Naive thymus-derived CD4-positive, alpha-beta T cell (primary cell): ENCODE data around the gene FDXR. TPM values are rescaled to one million over a fixed set of nuclear protein-coding genes. Genes with fewer than 3 reads are reported as not detected.

ENCODE experiments used
- ATAC-seq: fragments of 150-1000 bp; cut with Tn5 transposase; 2 replicates; pipeline ENCODE4 v1.10.0; 2021; ENCODE audit warnings: mild to moderate bottlenecking, moderate library complexity
- CTCF ChIA-PET: fragments of 350-600 bp; sonication (Branson Sonifier 250); formaldehyde crosslinking; loops from one replicate; lab custom pipeline; 2021; ENCODE audit warnings: antibody characterized with exemption; lab: Charles Lee
- POLR2A ChIA-PET: fragments of 350-600 bp; sonication (Branson Sonifier 250); formaldehyde crosslinking; loops from one replicate; lab custom pipeline; 2021; ENCODE audit warnings: antibody characterized with exemption, inconsistent platforms; lab: Charles Lee
- DNase-seq, 9 donors: peaks; one replicate each; pipeline versions ENCODE4 v3.0.0 to v3.0.0-alpha.2; 2020 to 2022; ENCODE audit warnings: mixed read lengths in 1 of 9
- H3K27ac ChIP-seq: one replicate; pipeline ENCODE4 v1.7.0; 2013; ENCODE audit warnings: mild to moderate bottlenecking, low read depth, low read length, moderate library complexity
- H3K27me3 ChIP-seq, 2 donors: one replicate each; pipeline ENCODE4 v1.7.0; 2013; ENCODE audit warnings: low read length in 2 of 2, mild to moderate bottlenecking in 2 of 2, moderate library complexity in 2 of 2; ENCODE audit not compliant: control insufficient read depth in 2 of 2, insufficient read depth in 2 of 2
- H3K36me3 ChIP-seq, 3 experiments: 1 replicate in 2 of 3; 2 replicates in 1 of 3; pipeline ENCODE4 v1.7.0; 2013; ENCODE audit warnings: low read length in 3 of 3, mild to moderate bottlenecking in 3 of 3, moderate library complexity in 1 of 3; ENCODE audit not compliant: insufficient read depth in 3 of 3, control insufficient read depth in 2 of 3
- H3K4me1 ChIP-seq, 2 donors: one replicate each; pipeline ENCODE4 v1.7.0; 2013; ENCODE audit warnings: low read length in 2 of 2, mild to moderate bottlenecking in 2 of 2, moderate library complexity in 1 of 2; ENCODE audit not compliant: control insufficient read depth in 2 of 2, insufficient read depth in 2 of 2
- H3K4me3 ChIP-seq: 2 replicates; pipeline ENCODE4 v1.7.0; 2013; ENCODE audit warnings: mild to moderate bottlenecking, low read length
- H3K9me3 ChIP-seq, 3 experiments: 1 replicate in 2 of 3; 2 replicates in 1 of 3; pipeline ENCODE4 v1.7.0; 2013; ENCODE audit warnings: low read length in 3 of 3; ENCODE audit not compliant: control insufficient read depth in 2 of 3
- H3K27ac Mint-ChIP-seq, 9 donors: one replicate each; pipeline ENCODE4 v1.8.0; 2020 to 2022; ENCODE audit warnings: mixed read lengths in 9 of 9, mild to moderate bottlenecking in 8 of 9, moderate library complexity in 5 of 9, inconsistent platforms in 2 of 9
- H3K27me3 Mint-ChIP-seq, 5 donors: one replicate each; pipeline ENCODE4 v1.8.0; 2021 to 2022; ENCODE audit warnings: mixed read lengths in 5 of 5, mild to moderate bottlenecking in 1 of 5
- H3K36me3 Mint-ChIP-seq, 5 donors: one replicate each; pipeline ENCODE4 v1.8.0; 2020 to 2022; ENCODE audit warnings: mixed read lengths in 5 of 5, mild to moderate bottlenecking in 3 of 5, inconsistent platforms in 1 of 5
- H3K4me1 Mint-ChIP-seq, 7 donors: one replicate each; pipeline ENCODE4 v1.8.0; 2020 to 2022; ENCODE audit warnings: mixed read lengths in 7 of 7, mild to moderate bottlenecking in 3 of 7, inconsistent platforms in 1 of 7
- H3K4me3 Mint-ChIP-seq, 10 donors: one replicate each; pipeline ENCODE4 v1.8.0; 2020 to 2022; ENCODE audit warnings: mild to moderate bottlenecking in 10 of 10, mixed read lengths in 10 of 10, moderate library complexity in 6 of 10, inconsistent platforms in 2 of 10
- H3K9me3 Mint-ChIP-seq, 11 donors: one replicate each; pipeline ENCODE4 v1.8.0; 2020 to 2022; ENCODE audit warnings: mixed read lengths in 11 of 11, mild to moderate bottlenecking in 4 of 11, inconsistent platforms in 1 of 11, moderate library complexity in 1 of 11
- intact Hi-C, 2 donors: fragments of 100-400 bp; cut with micrococcal nuclease; formaldehyde crosslinking; loops; one replicate each; pipeline ENCODE4 v1.15.1; 2023
- polyA plus RNA-seq, 2 donors: library from polyadenylated mRNA; unstranded; fragments of 300-500 nt; fragmentation: Illumina TruSeq; gene quantifications; one replicate each; pipeline ENCODE4 v1.2.3, GENCODE V29; 2021
- total RNA-seq, 6 experiments: library from RNA in 5 of 6; stranded (reverse) in 5 of 6; gene quantifications; 1 replicate in 5 of 6; 2 replicates in 1 of 6; pipeline ENCODE4 v1.2.3 and lab custom pipeline; 2021 to 2026

The FDXR gene
- total and polyA plus RNA-seq, 7 experiments from 2014 or later, result 4.7 to 39.5 (median 9.4) TPM

- Histone ChIP-seq H3K27ac (no peak overlapping the region), H3K36me3 (no peaks in the 10 kb centered on the region), H3K27me3 (peaks cover 8 to 17% of the 10 kb centered on the region in 2 donors), H3K4me3 (no peak overlapping the region), H3K4me1 (peaks cover 12 to 20% of the 10 kb centered on the region in 2 donors), H3K9me3 (no peaks in the 10 kb centered on the region)
- no peak overlapping the region for H3K4me3 Mint-ChIP-seq
- DNase-seq (no peak), ATAC-seq (no peak)
- POLR2A ChIA-PET, result no interaction called here
- no peaks in the 10 kb centered on the region for H3K9me3 Mint-ChIP-seq
- no peaks in the 10 kb centered on the region for H3K36me3 Mint-ChIP-seq
- intact Hi-C loops, result no loop called here
- CTCF ChIA-PET, result interaction anchor here (0.7 to 3.4 kb wide), 4 partner anchors 21 to 104 kb away, joined by 3 to 14 read pairs (median 4); no protein-coding TSS in a partner anchor
- H3K27ac Mint-ChIP-seq, result no peak overlapping the region
- peaks cover 7 to 25% (median 19%) of the 10 kb centered on the region in 7 donors for H3K4me1 Mint-ChIP-seq
- peaks cover 40 to 85% (median 65%) of the 10 kb centered on the region in 5 donors for H3K27me3 Mint-ChIP-seq
Measured at GRCh38 chr17:74857191-74857590, 15.6 kb downstream of the FDXR start.

GRCh38 chr17:74856112-74856511 lies 16.7 kb downstream of the FDXR start:
- Mint-ChIP-seq H3K27me3 (peaks cover 42 to 79% (median 62%) of the 10 kb centered on the region in 5 donors), H3K27ac (no peak overlapping the region), H3K4me3 (no peak overlapping the region), H3K4me1 (peaks cover 7 to 21% (median 16%) of the 10 kb centered on the region in 7 donors), H3K9me3 (no peaks in the 10 kb centered on the region), H3K36me3 (no peaks in the 10 kb centered on the region)
- ATAC-seq (no peak), DNase-seq (no peak)
- H3K9me3 ChIP-seq, result no peaks in the 10 kb centered on the region
- CTCF ChIA-PET, result interaction anchor here (0.7 to 1.2 kb wide), 4 partner anchors 65 to 105 kb away, joined by 3 to 7 read pairs (median 4); no protein-coding TSS in a partner anchor
- peaks cover 5 to 17% of the 10 kb centered on the region in 2 donors for H3K27me3 ChIP-seq
- intact Hi-C loops, result no loop called here
- POLR2A ChIA-PET, result interaction anchor here (1.0 kb wide), 1 partner anchor 17 kb away, joined by 3 read pairs; the partner anchor contains the start of gene FDXR
- H3K4me3 ChIP-seq, result no peak overlapping the region
- H3K36me3 ChIP-seq, result no peaks in the 10 kb centered on the region
- H3K27ac ChIP-seq, result no peak overlapping the region
- peaks cover 8 to 20% of the 10 kb centered on the region in 2 donors for H3K4me1 ChIP-seq

GRCh38 chr17:74855323-74855722 lies 17.5 kb downstream of the FDXR start:
- ChIA-PET CTCF (interaction anchor here (1.1 kb wide), 1 partner anchor 64 kb away, joined by 7 read pairs; no protein-coding TSS in a partner anchor), POLR2A (interaction anchor here (1.0 kb wide), 1 partner anchor 18 kb away, joined by 3 read pairs; the partner anchor contains the start of gene FDXR)
- H3K36me3 Mint-ChIP-seq, result no peaks in the 10 kb centered on the region
- DNase-seq (no peak), ATAC-seq (no peak)
- no peak overlapping the region for H3K27ac ChIP-seq
- H3K4me1 ChIP-seq, result peaks cover 4 to 15% of the 10 kb centered on the region in 2 donors
- peaks cover 5 to 13% of the 10 kb centered on the region in 2 donors for H3K27me3 ChIP-seq
- H3K9me3 ChIP-seq, result no peaks in the 10 kb centered on the region
- no peaks in the 10 kb centered on the region for H3K9me3 Mint-ChIP-seq
- H3K27me3 Mint-ChIP-seq, result peaks cover 38 to 77% (median 63%) of the 10 kb centered on the region in 5 donors
- no peak overlapping the region for H3K27ac Mint-ChIP-seq
- intact Hi-C loops, result no loop called here
- no peaks in the 10 kb centered on the region for H3K36me3 ChIP-seq
- no peak overlapping the region for H3K4me3 Mint-ChIP-seq
- H3K4me3 ChIP-seq, result no peak overlapping the region
- peaks cover 7 to 22% (median 17%) of the 10 kb centered on the region in 7 donors for H3K4me1 Mint-ChIP-seq

GRCh38 chr17:74854792-74855191 lies 18.0 kb downstream of the FDXR start:
- peaks cover 35 to 74% (median 57%) of the 10 kb centered on the region in 5 donors for H3K27me3 Mint-ChIP-seq
- no peak overlapping the region for H3K27ac Mint-ChIP-seq
- Histone ChIP-seq H3K9me3 (no peaks in the 10 kb centered on the region), H3K27ac (no peak overlapping the region), H3K27me3 (peaks cover 5 to 9% of the 10 kb centered on the region in 2 donors), H3K4me1 (peaks cover 0 to 10% of the 10 kb centered on the region in 2 donors), H3K4me3 (no peak overlapping the region), H3K36me3 (no peaks in the 10 kb centered on the region)
- POLR2A ChIA-PET, result interaction anchor here (1.0 kb wide), 1 partner anchor 18 kb away, joined by 3 read pairs; the partner anchor contains the start of gene FDXR
- H3K4me1 Mint-ChIP-seq, result peaks cover 7 to 19% (median 13%) of the 10 kb centered on the region in 7 donors
- no peak overlapping the region for H3K4me3 Mint-ChIP-seq
- ATAC-seq (no peak), DNase-seq (no peak)
- intact Hi-C loops, result no loop called here
- H3K9me3 Mint-ChIP-seq, result no peaks in the 10 kb centered on the region
- no peaks in the 10 kb centered on the region for H3K36me3 Mint-ChIP-seq
- CTCF ChIA-PET, result interaction anchor here (1.1 kb wide), 1 partner anchor 64 kb away, joined by 7 read pairs; no protein-coding TSS in a partner anchor

GRCh38 chr17:74853669-74854068 lies 19.1 kb downstream of the FDXR start:
- ATAC-seq (no peak), DNase-seq (no peak)
- Mint-ChIP-seq H3K27me3 (peaks cover 28 to 70% (median 51%) of the 10 kb centered on the region in 5 donors), H3K27ac (no peak overlapping the region), H3K9me3 (no peaks in the 10 kb centered on the region), H3K4me1 (peaks cover 5 to 13% (median 11%) of the 10 kb centered on the region in 7 donors), H3K36me3 (no peaks in the 10 kb centered on the region), H3K4me3 (peak overlapping the region in 8 of 10 donors; percentile 5 to 83 (median 73))
- H3K27me3 ChIP-seq, result peaks cover 0 to 3% of the 10 kb centered on the region in 2 donors
- no peak overlapping the region for H3K4me3 ChIP-seq
- intact Hi-C loops, result loop anchor here in 1 of 2 donors (2.0 kb wide), 1 partner anchor 19 kb away; the partner anchor contains the start of gene FDXR
- no peak overlapping the region for H3K27ac ChIP-seq
- CTCF ChIA-PET, result interaction anchor here (1.0 kb wide), 1 partner anchor 8 kb away, joined by 3 read pairs; no protein-coding TSS in a partner anchor
- POLR2A ChIA-PET, result no interaction called here
- H3K36me3 ChIP-seq, result no peaks in the 10 kb centered on the region
- peaks cover 0 to 10% of the 10 kb centered on the region in 2 donors for H3K4me1 ChIP-seq
- H3K9me3 ChIP-seq, result no peaks in the 10 kb centered on the region

GRCh38 chr17:74853048-74853397 lies 19.8 kb downstream of the FDXR start:
- no peaks in the 10 kb centered on the region for H3K27me3 ChIP-seq

More at GRCh38 chr17:74853048-74853397, 19.8 kb downstream of the FDXR start:
- Mint-ChIP-seq H3K4me3 (peak overlapping the region; percentile 72 to 90 (median 78)), H3K27ac (peak overlapping the region in 2 of 9 donors; percentile 34 to 59), H3K9me3 (no peaks in the 10 kb centered on the region), H3K4me1 (peaks cover 5 to 13% (median 11%) of the 10 kb centered on the region in 7 donors), H3K27me3 (peaks cover 26 to 66% (median 47%) of the 10 kb centered on the region in 5 donors), H3K36me3 (no peaks in the 10 kb centered on the region)
- H3K27ac ChIP-seq, result no peak overlapping the region
- peaks cover 0 to 10% of the 10 kb centered on the region in 2 donors for H3K4me1 ChIP-seq
- DNase-seq (no peak), ATAC-seq (no peak)
- intact Hi-C loops, result loop anchor here in 1 of 2 donors (2.0 kb wide), 1 partner anchor 20 kb away; the partner anchor contains the start of gene FDXR
- H3K9me3 ChIP-seq, result no peaks in the 10 kb centered on the region
- CTCF ChIA-PET, result interaction anchor here (1.0 to 1.2 kb wide), 2 partner anchors 9 to 11 kb away, joined by 3 read pairs; no protein-coding TSS in a partner anchor
- peak overlapping the region; percentile 45 for H3K4me3 ChIP-seq
- POLR2A ChIA-PET, result no interaction called here
- H3K36me3 ChIP-seq, result no peaks in the 10 kb centered on the region
